ENCODE measurements around the gene COL15A1.

COL15A1 gene

GRCh38 chr9:99012957-99013512, 69.3 kb downstream of the COL15A1 start:
- Histone ChIP-seq H3K4me3 (ENCODE audit: low read length) (no peak overlapping the region), H3K36me3 (replicated peaks; ENCODE audit: insufficient read depth, low read length) (no peaks in the 10 kb centered on the region), H3K9me2 (replicated peaks; ENCODE audit: insufficient read depth, low read length) (no peaks in the 10 kb centered on the region), H3K79me2 (ENCODE audit: low read length) (no peaks in the 10 kb centered on the region), H3K9ac (ENCODE audit: low read length) (no peak overlapping the region), H3K9me3 (replicated peaks; ENCODE audit: insufficient read depth, low read length) (no peaks in the 10 kb centered on the region), H3K27me3 (replicated peaks; ENCODE audit: insufficient read depth, low read length) (no peaks in the 10 kb centered on the region), H3K4me2 (ENCODE audit: low read depth, low read length) (no peak overlapping the region), H2AFZ (ENCODE audit: low read length) (no peak overlapping the region), H3F3A (ENCODE audit: insufficient read depth, low read length) (no peaks in the 10 kb centered on the region), H3K27ac (ENCODE audit: low read length) (no peak overlapping the region), H3K4me1 (ENCODE audit: low read length) (no peaks in the 10 kb centered on the region), H4K20me1 (ENCODE audit: insufficient read depth, low read length) (no peaks in the 10 kb centered on the region)
- TF ChIP-seq CTCF (IDR thresholded peaks at IDR 0.05; ENCODE audit: low read length) = peak; percentile 8; the same call in 1 of the 2 replicates
- no peak for TF ChIP-seq EZH2phosphoT487 (IDR thresholded peaks at IDR 0.05; ENCODE audit: low read length)
- TF ChIP-seq EZH2 (optimal IDR thresholded peaks at IDR 0.05; ENCODE audit: low read depth, low read length) = no peak
- no peak for DNase-seq

- Histone ChIP-seq H2AFZ (ENCODE audit: low read length) (no peak overlapping the region), H4K20me1 (ENCODE audit: insufficient read depth, low read length) (no peaks in the 10 kb centered on the region), H3K4me1 (ENCODE audit: low read length) (no peaks in the 10 kb centered on the region), H3K36me3 (replicated peaks; ENCODE audit: insufficient read depth, low read length) (no peaks in the 10 kb centered on the region), H3F3A (ENCODE audit: insufficient read depth, low read length) (no peaks in the 10 kb centered on the region), H3K9ac (ENCODE audit: low read length) (no peak overlapping the region), H3K27ac (ENCODE audit: low read length) (no peak overlapping the region), H3K79me2 (ENCODE audit: low read length) (no peaks in the 10 kb centered on the region), H3K9me2 (replicated peaks; ENCODE audit: insufficient read depth, low read length) (no peaks in the 10 kb centered on the region), H3K9me3 (replicated peaks; ENCODE audit: insufficient read depth, low read length) (no peaks in the 10 kb centered on the region), H3K27me3 (replicated peaks; ENCODE audit: insufficient read depth, low read length) (no peaks in the 10 kb centered on the region), H3K4me2 (ENCODE audit: low read depth, low read length) (no peak overlapping the region), H3K4me3 (ENCODE audit: low read length) (no peak overlapping the region)
- TF ChIP-seq EZH2phosphoT487 (IDR thresholded peaks at IDR 0.05; ENCODE audit: low read length) = no peak
- TF ChIP-seq CTCF (IDR thresholded peaks at IDR 0.05; ENCODE audit: low read length) = no peak
- TF ChIP-seq EZH2 (optimal IDR thresholded peaks at IDR 0.05; ENCODE audit: low read depth, low read length) = no peak
- DNase-seq = no peak
Measured at GRCh38 chr9:99013550-99013949, 69.8 kb downstream of the COL15A1 start.

GRCh38 chr9:99015448-99015847, 71.7 kb downstream of the COL15A1 start:
- Histone ChIP-seq H2AFZ (ENCODE audit: low read length) (no peak overlapping the region), H3K4me2 (ENCODE audit: low read depth, low read length) (no peak overlapping the region), H3K27me3 (replicated peaks; ENCODE audit: insufficient read depth, low read length) (no peaks in the 10 kb centered on the region), H3K79me2 (ENCODE audit: low read length) (no peaks in the 10 kb centered on the region), H3K4me3 (ENCODE audit: low read length) (no peak overlapping the region), H3F3A (ENCODE audit: insufficient read depth, low read length) (no peaks in the 10 kb centered on the region), H3K36me3 (replicated peaks; ENCODE audit: insufficient read depth, low read length) (no peaks in the 10 kb centered on the region), H3K4me1 (ENCODE audit: low read length) (no peaks in the 10 kb centered on the region), H4K20me1 (ENCODE audit: insufficient read depth, low read length) (no peaks in the 10 kb centered on the region), H3K27ac (ENCODE audit: low read length) (no peak overlapping the region), H3K9me3 (replicated peaks; ENCODE audit: insufficient read depth, low read length) (no peaks in the 10 kb centered on the region), H3K9ac (ENCODE audit: low read length) (no peak overlapping the region), H3K9me2 (replicated peaks; ENCODE audit: insufficient read depth, low read length) (no peaks in the 10 kb centered on the region)
- TF ChIP-seq EZH2 (optimal IDR thresholded peaks at IDR 0.05; ENCODE audit: low read depth, low read length) (no peak), CTCF (IDR thresholded peaks at IDR 0.05; ENCODE audit: low read length) (no peak), EZH2phosphoT487 (IDR thresholded peaks at IDR 0.05; ENCODE audit: low read length) (no peak)
- no peak for DNase-seq
